ENCODE results near the gene UCMA. TPM values are rescaled to one million over a fixed set of nuclear protein-coding genes. Genes with fewer than 3 reads are reported as not detected.
A peak's percentile ranks its signal among the peaks of the same experiment; 100 is the strongest.

Gene UCMA
- total and polyA plus RNA-seq, 2 donors (not counting 1 experiment from before 2014, with no cell fraction given) = not detected

- Histone ChIP-seq H3K4me2 (ENCODE audit: extremely low read depth, insufficient read depth, low read length) (no peak overlapping the region), H3K4me1 (ENCODE audit: control insufficient read depth, extremely low read depth, insufficient read depth, low read length) (no peaks in the 10 kb centered on the region), H3K36me3 (ENCODE audit: control insufficient read depth, insufficient read depth, low read length) (no peaks in the 10 kb centered on the region), H3K9ac (ENCODE audit: insufficient read depth, low read length) (no peak overlapping the region), H3K27ac (ENCODE audit: insufficient read depth, low read length) (no peak overlapping the region), H3K79me2 (ENCODE audit: control insufficient read depth, insufficient read depth, low read length) (no peaks in the 10 kb centered on the region), H2AFZ (ENCODE audit: low read length) (no peak overlapping the region), H4K20me1 (ENCODE audit: control insufficient read depth, extremely low read depth, insufficient read depth, low read length) (no peaks in the 10 kb centered on the region), H3K27me3 (ENCODE audit: control insufficient read depth, insufficient read depth, low read length) (no peaks in the 10 kb centered on the region), H3K4me3 (replicated peaks in 1 of 4; ENCODE audit: control extremely low read depth in 1 of 4, insufficient read depth in 1 of 4, low read depth in 3 of 4, low read length in 4 of 4) (no peak overlapping the region), H3K9me3 (ENCODE audit: control insufficient read depth, insufficient read depth, low read depth, low read length) (no peaks in the 10 kb centered on the region)
- no peak for TF ChIP-seq EZH2 (IDR thresholded peaks at IDR 0.05; ENCODE audit: low read length, missing control alignments)
- TF ChIP-seq, protein P1, sequence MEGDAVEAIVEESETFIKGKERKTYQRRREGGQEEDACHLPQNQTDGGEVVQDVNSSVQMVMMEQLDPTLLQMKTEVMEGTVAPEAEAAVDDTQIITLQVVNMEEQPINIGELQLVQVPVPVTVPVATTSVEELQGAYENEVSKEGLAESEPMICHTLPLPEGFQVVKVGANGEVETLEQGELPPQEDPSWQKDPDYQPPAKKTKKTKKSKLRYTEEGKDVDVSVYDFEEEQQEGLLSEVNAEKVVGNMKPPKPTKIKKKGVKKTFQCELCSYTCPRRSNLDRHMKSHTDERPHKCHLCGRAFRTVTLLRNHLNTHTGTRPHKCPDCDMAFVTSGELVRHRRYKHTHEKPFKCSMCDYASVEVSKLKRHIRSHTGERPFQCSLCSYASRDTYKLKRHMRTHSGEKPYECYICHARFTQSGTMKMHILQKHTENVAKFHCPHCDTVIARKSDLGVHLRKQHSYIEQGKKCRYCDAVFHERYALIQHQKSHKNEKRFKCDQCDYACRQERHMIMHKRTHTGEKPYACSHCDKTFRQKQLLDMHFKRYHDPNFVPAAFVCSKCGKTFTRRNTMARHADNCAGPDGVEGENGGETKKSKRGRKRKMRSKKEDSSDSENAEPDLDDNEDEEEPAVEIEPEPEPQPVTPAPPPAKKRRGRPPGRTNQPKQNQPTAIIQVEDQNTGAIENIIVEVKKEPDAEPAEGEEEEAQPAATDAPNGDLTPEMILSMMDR (conservative IDR thresholded peaks at IDR 0.05 in 1 of 2, IDR thresholded peaks at IDR 0.05 in 1 of 2; ENCODE audit: low read depth in 1 of 2, low read length in 2 of 2) = peak; percentile 64 to 71
- DNase-seq (ENCODE audit: low read depth in 2 of 2) = peak; percentile 48 to 77
Observed at GRCh38 chr10:13206546-13207443, 27.4 kb downstream of the UCMA start.

GRCh38 chr10:13206091-13206490 is 28.1 kb downstream of the UCMA start:
- no peak for DNase-seq (ENCODE audit: low read depth in 2 of 2)
- no peaks in the 10 kb centered on the region for H3K4me1 ChIP-seq (ENCODE audit: control insufficient read depth, extremely low read depth, insufficient read depth, low read length)
- no peaks in the 10 kb centered on the region for H4K20me1 ChIP-seq (ENCODE audit: control insufficient read depth, extremely low read depth, insufficient read depth, low read length)
- no peak overlapping the region for H3K4me3 ChIP-seq (replicated peaks in 1 of 4; ENCODE audit: control extremely low read depth in 1 of 4, insufficient read depth in 1 of 4, low read depth in 3 of 4, low read length in 4 of 4)
- H2AFZ ChIP-seq (ENCODE audit: low read length) = no peak overlapping the region
- no peaks in the 10 kb centered on the region for H3K79me2 ChIP-seq (ENCODE audit: control insufficient read depth, insufficient read depth, low read length)
- no peaks in the 10 kb centered on the region for H3K36me3 ChIP-seq (ENCODE audit: control insufficient read depth, insufficient read depth, low read length)
- H3K27me3 ChIP-seq (ENCODE audit: control insufficient read depth, insufficient read depth, low read length) = no peaks in the 10 kb centered on the region
- no peak overlapping the region for H3K9ac ChIP-seq (ENCODE audit: insufficient read depth, low read length)
- no peak overlapping the region for H3K27ac ChIP-seq (ENCODE audit: insufficient read depth, low read length)
- H3K4me2 ChIP-seq (ENCODE audit: extremely low read depth, insufficient read depth, low read length) = no peak overlapping the region
- H3K9me3 ChIP-seq (ENCODE audit: control insufficient read depth, insufficient read depth, low read depth, low read length) = no peaks in the 10 kb centered on the region
- TF ChIP-seq, protein P1 (conservative IDR thresholded peaks at IDR 0.05 in 1 of 2, IDR thresholded peaks at IDR 0.05 in 1 of 2; ENCODE audit: low read depth in 1 of 2, low read length in 2 of 2) = no peak
- no peak for TF ChIP-seq EZH2 (IDR thresholded peaks at IDR 0.05; ENCODE audit: low read length, missing control alignments)

GRCh38 chr10:13201132-13201531 is 33.0 kb downstream of the UCMA start:
- Histone ChIP-seq H3K27me3 (ENCODE audit: control insufficient read depth, insufficient read depth, low read length) (no peaks in the 10 kb centered on the region), H4K20me1 (ENCODE audit: control insufficient read depth, extremely low read depth, insufficient read depth, low read length) (no peaks in the 10 kb centered on the region), H3K36me3 (ENCODE audit: control insufficient read depth, insufficient read depth, low read length) (peaks cover 2% of the 10 kb centered on the region), H3K9me3 (ENCODE audit: control insufficient read depth, insufficient read depth, low read depth, low read length) (no peaks in the 10 kb centered on the region), H3K79me2 (ENCODE audit: control insufficient read depth, insufficient read depth, low read length) (no peaks in the 10 kb centered on the region), H2AFZ (ENCODE audit: low read length) (no peak overlapping the region), H3K27ac (ENCODE audit: insufficient read depth, low read length) (no peak overlapping the region), H3K9ac (ENCODE audit: insufficient read depth, low read length) (no peak overlapping the region), H3K4me2 (ENCODE audit: extremely low read depth, insufficient read depth, low read length) (no peak overlapping the region), H3K4me3 (replicated peaks in 1 of 4; ENCODE audit: control extremely low read depth in 1 of 4, insufficient read depth in 1 of 4, low read depth in 3 of 4, low read length in 4 of 4) (no peak overlapping the region), H3K4me1 (ENCODE audit: control insufficient read depth, extremely low read depth, insufficient read depth, low read length) (no peaks in the 10 kb centered on the region)
- peak in 1 of 2 donors; percentile 69 for DNase-seq (ENCODE audit: low read depth in 2 of 2)
- no peak for TF ChIP-seq EZH2 (IDR thresholded peaks at IDR 0.05; ENCODE audit: low read length, missing control alignments)
- TF ChIP-seq, protein P1 (conservative IDR thresholded peaks at IDR 0.05 in 1 of 2, IDR thresholded peaks at IDR 0.05 in 1 of 2; ENCODE audit: low read depth in 1 of 2, low read length in 2 of 2) = no peak
